Lower leg skin (tissue), 4 donors: ENCODE results near the gene ZNF428. TPM values are rescaled to one million over a fixed set of nuclear protein-coding genes. Genes with fewer than 3 reads are reported as not detected.
"Not testable (repeated sequence)": the region's sequence is repeated elsewhere in the genome, so short reads cannot be mapped to it uniquely, and the experiment has no call there.

Experiments used
- DNase-seq, 2 donors: peaks; one replicate each; pipeline ENCODE4 v3.0.0-alpha.2; 2019; ENCODE audit warnings: low spot score in 2 of 2
- H3K4me3 ChIP-seq: fragments of 200-600 bp; sonication (generic); 2 replicates; pipeline ENCODE4 v1.5.1; 2017; ENCODE audit warnings: mild to moderate bottlenecking, low read depth; ENCODE audit not compliant: poor library complexity, severe bottlenecking
- CTCF ChIP-seq, 3 donors: fragments of 450-650 bp; IDR thresholded peaks; one replicate each; pipeline ENCODE4 v1.5.1; 2016; ENCODE audit warnings: antibody characterized with exemption in 3 of 3, mild to moderate bottlenecking in 3 of 3, moderate library complexity in 2 of 3
- POLR2A ChIP-seq, 2 donors: fragments of 450-650 bp; IDR thresholded peaks; one replicate each; pipeline ENCODE4 v1.6.1; 2016 to 2017; ENCODE audit warnings: antibody characterized with exemption in 2 of 2, mild to moderate bottlenecking in 1 of 2, moderate library complexity in 1 of 2
- WGBS, 2 donors: methylation state at CpG; one replicate each; pipeline ENCODE4 v1.1.5; 2018; 5-methylcytosine and 5-hydroxymethylcytosine counted together
- intact Hi-C: fragments of 100-400 bp; cut with DNase I; formaldehyde crosslinking; loops from one replicate; pipeline ENCODE4 v1.15.0; 2023; ENCODE audit warnings: low total_unique reads
- total RNA-seq, 4 donors: library from RNA; depleted of rRNA; stranded (reverse); fragments of >200 nt; gene quantifications; one replicate each; pipeline ENCODE4 v1.1.0, GENCODE V29; 2016

Gene ZNF428
- total RNA-seq, 4 donors from 2014 or later = 5.3 to 27.3 (median 15.1) TPM

DNA sequence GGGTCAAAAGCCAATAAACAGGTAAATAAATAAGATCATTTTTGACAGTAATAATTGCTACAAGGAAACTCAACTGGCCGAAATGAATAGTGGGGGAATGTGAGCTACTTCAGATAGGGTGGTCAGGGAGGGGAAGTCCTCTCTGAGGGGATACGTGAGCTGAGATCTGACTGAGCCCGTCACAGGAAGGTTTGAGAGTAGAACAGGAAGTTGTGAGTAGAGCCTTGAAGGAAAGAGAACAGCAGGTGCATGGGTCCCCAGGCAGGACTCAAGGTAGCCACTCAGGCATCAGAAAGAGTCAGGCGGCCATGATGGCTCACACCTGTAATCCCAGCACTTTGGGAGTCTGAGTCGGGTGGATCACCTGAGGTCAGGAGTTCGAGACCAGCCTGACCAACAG is 29.8 kb downstream of the ZNF428 start:
- intact Hi-C loops = no loop called here
- no peak for TF ChIP-seq POLR2A (IDR thresholded peaks at IDR 0.05)
- TF ChIP-seq CTCF (IDR thresholded peaks at IDR 0.05) = no peak
- 81 to 85% methylated on average over 6 of the region's 6 CpGs for WGBS, 2 donors
- H3K4me3 ChIP-seq = no peak overlapping the region
- DNase-seq = no peak

GRCh38 chr19:43589277-43589676 is 30.2 kb downstream of the ZNF428 start:
- intact Hi-C loops = no loop called here
- TF ChIP-seq POLR2A (IDR thresholded peaks at IDR 0.05) = no peak
- no peak for TF ChIP-seq CTCF (IDR thresholded peaks at IDR 0.05)
- WGBS, 2 donors = 87 to 88% methylated on average over 5 of the region's 5 CpGs
- no peak for DNase-seq
- H3K4me3 ChIP-seq = no peak overlapping the region

- DNase-seq, intact Hi-C loops, H3K4me3 ChIP-seq: not testable (repeated sequence)
- 93 to 98% methylated on average over 3 of the region's 3 CpGs for WGBS, 2 donors
Measured at GRCh38 chr19:43587029-43587428, 32.4 kb downstream of the ZNF428 start.

GRCh38 chr19:43586346-43586745 is 33.1 kb downstream of the ZNF428 start:
- intact Hi-C loops = no loop called here
- no peak overlapping the region for H3K4me3 ChIP-seq
- WGBS, 2 donors = 55 to 66% methylated on average over 2 of the region's 2 CpGs
- DNase-seq = no peak
- no peak for TF ChIP-seq CTCF (IDR thresholded peaks at IDR 0.05)
- no peak for TF ChIP-seq POLR2A (IDR thresholded peaks at IDR 0.05)

GRCh38 chr19:43584484-43584883 is 34.9 kb downstream of the ZNF428 start:
- no peak overlapping the region for H3K4me3 ChIP-seq
- WGBS, 2 donors = 94 to 100% methylated on average over 1 of the region's 1 CpG
- intact Hi-C loops = no loop called here
- DNase-seq = no peak
- TF ChIP-seq POLR2A (IDR thresholded peaks at IDR 0.05) (no peak), CTCF (IDR thresholded peaks at IDR 0.05) (no peak)

DNA sequence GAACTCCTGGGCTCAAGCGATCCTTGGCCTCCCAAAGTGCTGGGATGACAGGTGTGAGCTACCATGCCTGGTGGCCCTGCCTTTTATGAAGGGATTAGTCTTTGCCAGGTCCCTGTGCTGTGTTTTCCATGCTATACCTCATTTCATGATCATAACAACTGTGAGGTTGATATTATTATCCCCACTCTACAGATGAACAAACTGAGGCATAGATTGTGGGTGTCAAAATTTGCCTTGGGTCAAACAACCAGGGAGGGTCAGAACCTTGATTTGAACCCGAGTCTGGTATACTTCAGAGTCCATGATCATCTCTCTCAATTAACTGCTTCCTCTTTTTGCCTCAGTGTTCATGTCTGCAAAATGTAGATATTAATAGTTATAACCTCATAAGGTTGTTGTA is 36.9 kb downstream of the ZNF428 start:
- 96 to 97% methylated on average over 2 of the region's 2 CpGs for WGBS, 2 donors
- DNase-seq = no peak
- intact Hi-C loops = no loop called here
- TF ChIP-seq POLR2A (IDR thresholded peaks at IDR 0.05) (no peak), CTCF (IDR thresholded peaks at IDR 0.05) (no peak)
- no peak overlapping the region for H3K4me3 ChIP-seq
